ENCODE measurements around the gene IFNG.
"Not testable (repeated sequence)": the region's sequence is repeated elsewhere in the genome, so short reads cannot be mapped to it uniquely, and the experiment has no call there.

The IFNG gene

DNA sequence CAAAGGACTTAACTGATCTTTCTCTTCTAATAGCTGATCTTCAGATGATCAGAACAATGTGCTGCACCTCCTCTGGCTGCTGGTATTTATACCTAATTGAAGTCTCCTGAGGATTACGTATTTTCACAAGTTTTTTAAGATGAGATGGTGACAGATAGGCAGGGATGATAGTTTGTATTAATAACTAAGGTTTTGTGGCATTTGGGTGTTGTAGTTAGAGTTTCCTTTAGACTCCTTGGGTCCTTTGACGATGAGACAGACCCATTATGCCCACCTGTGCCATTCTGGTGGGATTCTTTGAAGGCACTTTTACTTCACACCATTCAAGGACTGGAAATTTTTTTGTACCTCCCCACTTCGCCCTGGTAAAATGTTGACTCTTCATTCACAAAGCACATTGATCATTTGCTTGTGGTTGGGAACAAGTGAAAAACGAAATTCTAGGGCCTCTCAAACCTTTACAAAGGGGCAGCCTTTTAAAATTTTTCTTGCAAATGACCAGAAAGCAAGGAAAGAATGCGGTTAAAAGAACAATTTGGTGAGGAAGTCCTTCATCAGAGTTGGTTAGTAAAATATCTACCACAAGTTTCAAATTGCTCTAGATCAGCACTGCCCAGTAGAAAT, at the start of gene IFNG:
Gene IFNG, minus strand, starts transcription at position 60 of the 624 bp plus-strand sequence. CDS start 125 bp downstream, outside the sequence.
- DNase-seq (ENCODE audit: low read depth, low spot score), result no peak

DNA sequence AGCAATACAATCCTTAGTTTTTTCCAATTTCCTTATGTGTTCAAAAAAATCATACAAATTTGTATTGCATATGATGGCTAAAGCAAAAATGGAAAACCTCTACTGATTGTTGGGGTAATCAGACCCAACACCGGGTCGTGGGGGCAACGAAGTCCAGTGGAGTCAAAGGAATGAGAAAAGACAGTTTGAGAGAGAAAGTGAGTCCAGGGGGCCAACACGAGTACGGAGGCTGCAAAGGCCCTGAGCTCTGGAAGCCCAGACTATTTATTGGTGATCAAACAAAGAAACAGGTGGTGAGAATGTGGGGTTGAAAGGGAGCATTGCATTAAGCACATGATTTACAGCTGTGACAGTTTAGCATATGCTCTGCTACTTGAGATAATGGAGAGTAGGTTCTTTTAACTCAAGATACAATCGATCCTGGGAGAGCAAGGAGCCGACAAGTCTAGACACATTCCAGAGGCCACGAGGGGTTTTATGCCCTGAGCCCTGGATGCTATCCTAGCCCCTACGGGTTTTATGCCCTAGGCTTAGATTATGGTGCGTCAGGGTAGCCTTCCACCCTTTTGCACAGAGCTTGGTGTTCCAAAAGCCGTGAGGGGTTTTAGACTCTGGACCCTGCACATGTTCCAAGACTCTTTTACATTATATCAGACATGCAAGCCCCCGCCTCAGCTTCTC, 49.6 kb upstream of the IFNG start:
- not testable (repeated sequence) for DNase-seq (ENCODE audit: low read depth, low spot score)

DNA sequence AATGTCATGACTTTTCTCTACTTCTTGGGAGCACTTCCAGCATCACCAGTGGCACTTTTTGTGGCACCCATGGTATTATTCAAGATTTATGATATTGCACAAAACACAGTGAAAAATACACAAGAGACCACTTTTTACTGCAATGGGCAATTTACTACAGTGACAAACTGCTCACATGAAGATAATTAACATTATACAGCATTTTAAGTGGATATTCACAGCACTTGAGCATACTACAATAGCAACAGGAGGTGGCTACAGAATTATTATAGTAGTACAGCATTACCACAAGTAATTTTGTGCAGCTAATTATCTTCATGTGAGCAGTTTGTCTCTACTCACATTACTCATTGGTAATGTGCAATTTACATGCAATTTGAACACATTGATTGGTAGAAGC, 47.7 kb upstream of the IFNG start:
- no peak for DNase-seq (ENCODE audit: low read depth, low spot score)

DNA sequence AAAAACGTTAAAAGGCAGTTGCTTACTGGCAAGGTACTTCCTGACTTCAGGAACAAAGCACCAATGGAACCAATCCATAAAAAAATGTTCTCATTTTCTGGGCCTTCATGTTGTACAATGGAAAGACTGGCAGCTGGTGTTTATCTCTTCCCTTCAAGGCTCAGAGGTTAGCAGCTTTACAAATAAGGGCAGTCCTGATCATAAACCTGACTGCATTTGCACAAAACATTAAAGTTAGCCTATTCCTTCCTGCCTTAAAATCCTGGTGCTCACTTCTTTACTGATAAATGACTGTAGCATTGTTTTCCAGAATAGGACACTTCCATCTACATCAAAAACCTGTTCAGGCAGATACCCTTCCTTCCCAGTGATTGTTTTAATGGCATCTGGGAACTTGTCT, 46.9 kb upstream of the IFNG start:
- no peak for DNase-seq (ENCODE audit: low read depth, low spot score)

DNA sequence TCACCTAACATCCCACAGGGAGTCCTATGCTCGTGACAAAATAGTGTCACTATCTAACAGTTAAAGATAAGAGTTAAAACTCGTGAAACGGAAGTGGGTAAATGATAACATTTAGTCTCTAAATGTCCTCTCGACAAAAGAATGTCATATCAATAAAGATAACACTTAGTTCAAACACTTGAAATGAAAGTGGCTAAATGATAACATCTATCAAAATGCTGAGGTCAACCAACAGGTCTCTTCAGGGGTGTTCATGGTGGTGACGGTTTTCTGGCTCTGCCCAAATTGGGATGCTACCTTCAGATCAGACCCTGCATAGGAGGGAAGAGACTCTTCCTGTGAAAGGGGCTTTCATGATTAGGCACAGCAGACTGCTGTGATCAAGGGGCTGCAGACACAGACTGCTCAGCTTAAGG, 43.9 kb upstream of the IFNG start:
- no peak for DNase-seq (ENCODE audit: low read depth, low spot score)

DNA sequence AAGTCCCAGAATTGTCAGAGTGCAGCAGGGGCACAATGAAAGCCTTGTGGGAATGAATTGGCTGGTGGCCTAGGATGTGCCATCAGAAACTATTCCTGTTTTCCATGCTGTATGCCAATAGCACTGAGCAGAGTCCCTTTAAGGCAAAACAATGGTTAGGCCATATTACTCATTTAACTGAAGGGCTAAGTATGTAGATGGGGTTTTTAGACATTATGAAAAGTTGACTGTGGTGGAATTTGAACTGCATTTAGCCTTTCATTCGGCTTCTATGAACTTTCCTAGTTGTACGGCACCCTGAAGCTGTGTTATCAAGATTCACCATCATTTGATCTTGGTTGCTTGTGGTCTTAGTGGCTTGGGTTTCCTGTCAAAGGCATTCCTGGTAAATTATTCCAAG, 41.3 kb upstream of the IFNG start:
- no peak for DNase-seq (ENCODE audit: low read depth, low spot score)

DNA sequence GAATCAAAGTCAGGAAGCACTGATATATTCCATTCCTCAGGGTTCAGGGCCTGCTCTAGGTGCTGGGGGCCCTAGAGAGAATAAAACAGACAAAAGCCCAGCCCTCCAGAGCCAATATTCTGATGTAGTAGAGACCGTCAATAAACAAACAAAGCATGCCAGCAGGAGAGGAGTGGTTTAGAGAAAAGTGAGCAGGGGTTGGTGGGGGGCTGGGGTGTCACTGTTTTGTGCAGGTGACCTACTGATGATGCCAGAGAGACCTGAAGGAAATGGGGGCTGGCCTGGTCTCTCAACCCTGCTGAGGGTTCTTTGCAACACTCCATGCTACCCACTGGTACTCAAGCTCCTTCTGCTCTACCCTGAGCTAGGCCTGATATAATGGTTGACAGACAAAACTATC, 39.6 kb upstream of the IFNG start:
- no peak for DNase-seq (ENCODE audit: low read depth, low spot score)

DNA sequence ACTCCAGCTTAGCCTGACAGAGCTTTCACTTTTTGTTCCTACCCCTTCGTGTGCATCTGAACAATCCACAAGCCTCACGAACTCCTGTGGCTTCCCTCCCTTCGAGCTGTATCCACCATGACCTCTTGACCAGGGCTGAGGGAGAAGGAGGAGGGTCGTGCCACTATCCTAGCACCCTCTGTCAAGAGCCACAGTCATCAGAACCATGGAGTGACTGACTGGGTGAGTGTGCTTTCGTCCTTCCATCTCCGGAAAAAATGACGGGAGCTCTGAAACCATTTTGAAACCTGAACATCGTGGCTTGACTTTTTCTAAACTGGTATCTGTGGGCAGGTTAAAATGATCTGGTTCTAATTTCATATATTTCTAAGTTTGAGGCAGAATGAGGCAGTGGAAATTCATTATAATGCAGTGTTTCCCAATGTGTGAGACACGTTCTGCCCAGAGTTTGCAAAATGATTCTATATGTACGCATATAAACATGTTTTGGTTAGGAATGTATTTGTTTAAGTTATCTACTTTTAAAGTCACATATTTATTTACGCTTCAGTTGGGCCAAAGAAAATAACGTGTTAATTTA, 39.1 kb upstream of the IFNG start:
- DNase-seq (ENCODE audit: low read depth, low spot score), result no peak

DNA sequence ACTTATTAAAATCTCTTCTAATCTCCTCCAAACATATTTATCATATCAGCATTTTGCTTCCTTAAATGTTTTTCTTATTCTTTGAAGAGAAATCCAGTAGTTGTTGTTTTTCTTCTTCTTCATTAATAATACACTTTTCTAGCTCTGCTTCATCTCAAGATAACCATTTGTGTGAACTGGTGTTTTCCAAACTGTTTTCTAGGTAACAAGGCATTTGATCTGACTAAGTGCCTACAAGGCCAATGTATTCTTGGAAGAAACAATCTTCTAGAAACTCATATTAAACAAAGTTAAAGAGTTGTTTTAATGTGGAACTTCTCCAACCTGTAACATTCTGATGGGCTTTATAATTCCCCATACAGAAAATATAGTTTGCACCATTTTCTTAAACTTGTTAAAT, 30.8 kb upstream of the IFNG start:
- no peak for DNase-seq (ENCODE audit: low read depth, low spot score)

DNA sequence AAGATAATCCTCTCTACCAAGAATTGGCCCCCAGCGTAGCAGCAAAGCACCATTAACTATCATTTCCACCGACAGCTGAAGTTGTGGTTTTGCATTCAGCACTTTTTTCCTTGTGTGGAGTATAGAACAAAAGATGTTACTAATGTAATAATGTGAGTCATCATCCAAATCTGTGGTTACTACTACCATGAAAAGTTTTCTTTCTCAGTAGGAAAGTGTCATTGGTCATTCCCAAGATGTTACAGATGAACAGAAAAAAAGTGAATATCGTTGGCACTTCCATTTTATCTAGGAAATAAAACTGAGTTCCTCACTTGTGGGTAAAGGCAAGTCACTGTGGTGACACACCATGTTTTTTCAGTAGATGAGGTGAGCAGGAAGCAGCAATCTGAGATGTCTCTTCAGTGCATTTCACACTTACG, 30.3 kb upstream of the IFNG start:
- peak; percentile 63 for DNase-seq (ENCODE audit: low read depth, low spot score)

DNA sequence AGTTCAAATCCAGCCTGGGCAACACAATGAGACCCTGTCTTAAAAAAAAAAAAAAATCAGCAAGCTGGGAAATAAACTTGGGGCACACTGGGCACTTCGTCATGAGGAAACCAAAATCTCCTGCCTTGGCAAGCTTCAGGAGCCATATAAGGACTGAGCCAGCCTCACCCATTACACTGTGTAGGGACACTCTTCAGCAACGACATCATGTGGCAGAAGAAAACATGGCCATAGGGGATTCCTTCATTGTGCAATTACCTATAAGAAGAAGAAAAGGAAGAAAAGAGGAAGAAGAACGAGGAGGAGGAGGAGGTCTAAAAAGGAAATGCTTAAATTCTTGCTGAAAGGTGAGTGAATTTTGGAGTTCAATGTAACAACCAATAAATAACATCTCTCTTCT, 26.1 kb upstream of the IFNG start:
- no peak for DNase-seq (ENCODE audit: low read depth, low spot score)

DNA sequence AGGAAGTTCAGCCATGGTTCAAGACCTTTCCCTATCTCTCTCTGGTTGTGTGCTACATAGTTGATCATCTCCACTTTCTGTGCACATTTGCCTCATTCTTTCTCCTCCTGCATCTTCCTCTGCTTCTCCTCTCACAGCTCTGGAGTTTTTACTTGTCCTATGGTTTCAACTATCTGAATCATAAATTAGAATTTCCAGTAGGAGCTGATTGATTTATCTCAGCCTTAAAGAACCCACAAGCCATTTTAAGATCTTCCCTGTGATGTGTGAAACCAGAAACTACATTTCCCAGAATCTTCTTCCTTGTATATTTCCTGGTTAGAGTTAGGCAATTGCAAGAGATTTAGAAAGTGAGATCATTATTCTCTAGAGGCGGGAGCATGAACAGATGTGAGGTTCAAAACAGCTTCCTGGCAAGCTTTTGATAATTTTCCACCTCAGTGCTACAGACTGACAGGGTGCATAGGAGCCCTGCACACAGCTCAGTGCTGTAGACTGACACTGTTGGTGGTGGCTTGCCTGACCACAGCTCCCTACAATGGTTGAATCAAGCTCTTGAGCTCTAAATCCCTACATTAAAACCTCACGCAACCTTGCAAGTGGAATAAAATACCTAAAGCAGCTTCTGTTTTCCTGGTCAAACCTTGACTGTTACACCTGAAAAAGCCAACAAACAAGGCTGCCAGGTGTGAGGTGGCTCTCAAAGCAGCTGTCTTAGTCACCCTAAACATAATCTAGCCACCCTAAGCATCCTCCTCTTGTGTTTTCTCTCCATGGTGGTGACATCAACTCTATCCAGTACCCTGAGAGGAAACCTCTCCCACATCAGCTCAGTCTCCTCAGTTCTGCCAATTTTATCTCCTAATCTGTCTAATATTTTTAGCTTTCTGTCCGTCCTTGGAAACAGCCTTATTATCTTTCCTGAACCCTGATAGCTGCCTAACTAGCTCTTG, 21.5 kb upstream of the IFNG start:
- no peak for DNase-seq (ENCODE audit: low read depth, low spot score)

DNA sequence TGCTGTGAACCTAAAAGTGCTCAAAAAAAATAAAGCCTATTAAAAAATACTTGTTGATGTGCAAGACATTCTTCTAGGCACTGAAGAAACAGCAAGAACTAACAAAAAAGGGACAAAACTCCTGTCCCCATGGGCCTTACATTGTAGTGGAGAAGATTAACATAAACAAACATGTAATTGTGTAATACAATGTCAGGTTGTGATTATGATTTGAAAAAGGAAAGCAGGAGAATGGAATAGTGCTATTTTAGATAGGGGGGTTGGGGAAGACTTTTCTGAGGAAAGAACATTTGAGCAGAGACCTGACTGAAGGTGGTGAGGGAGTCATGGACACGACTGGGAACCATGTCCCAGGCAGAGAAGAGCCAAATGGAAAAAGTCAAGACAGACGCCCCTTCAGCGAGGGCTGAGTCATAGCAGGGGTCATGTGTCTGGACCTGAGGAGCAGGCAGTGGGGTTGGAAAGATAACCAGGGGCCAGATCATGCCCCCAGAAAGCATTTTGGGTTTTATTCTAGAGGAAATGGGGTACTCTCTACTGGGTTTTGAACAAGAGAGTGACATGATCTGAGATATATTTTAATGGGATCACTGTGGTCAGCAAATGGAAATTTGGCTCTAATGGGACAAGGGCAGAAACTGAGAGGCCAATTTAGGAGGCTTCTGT, 19.4 kb upstream of the IFNG start:
- no peak for DNase-seq (ENCODE audit: low read depth, low spot score)

DNA sequence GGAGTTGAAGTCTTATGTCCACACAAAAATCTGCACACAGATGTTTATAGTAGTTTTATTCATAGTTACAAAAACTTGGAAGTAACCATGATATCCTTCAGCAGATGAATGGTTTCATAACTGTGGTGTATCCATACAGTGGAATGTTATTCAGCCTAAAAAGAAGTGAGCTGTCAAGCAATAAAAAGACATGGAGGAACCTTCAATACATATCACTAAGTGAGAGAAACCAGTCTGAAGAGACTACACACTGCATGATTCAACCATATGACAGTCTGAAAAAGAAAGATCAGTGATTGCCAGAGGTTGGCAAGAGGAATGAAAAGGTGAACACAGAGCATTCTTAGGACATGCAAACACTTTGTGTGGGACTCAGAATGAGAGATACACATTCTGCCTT, 18.6 kb upstream of the IFNG start:
- DNase-seq (ENCODE audit: low read depth, low spot score), result no peak

DNA sequence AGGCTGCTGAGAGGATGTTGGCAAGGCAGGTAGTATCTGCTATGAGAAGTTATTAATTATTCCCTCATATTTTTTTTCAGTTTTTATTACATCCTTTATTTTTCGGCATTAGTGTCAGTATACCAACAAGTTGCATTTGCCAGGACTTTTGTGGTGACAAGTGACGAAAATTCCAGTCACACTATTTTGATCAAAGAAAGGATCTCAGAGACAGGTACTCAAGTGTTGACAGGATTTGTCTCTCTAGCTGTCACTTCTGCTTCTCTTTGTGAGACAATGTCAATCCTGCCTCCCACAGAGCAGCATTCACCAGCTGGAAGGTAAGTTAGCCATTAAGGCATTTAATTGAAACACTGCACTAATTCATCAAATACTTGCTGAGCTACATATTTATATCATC, 18.0 kb upstream of the IFNG start:
- no peak for DNase-seq (ENCODE audit: low read depth, low spot score)

DNA sequence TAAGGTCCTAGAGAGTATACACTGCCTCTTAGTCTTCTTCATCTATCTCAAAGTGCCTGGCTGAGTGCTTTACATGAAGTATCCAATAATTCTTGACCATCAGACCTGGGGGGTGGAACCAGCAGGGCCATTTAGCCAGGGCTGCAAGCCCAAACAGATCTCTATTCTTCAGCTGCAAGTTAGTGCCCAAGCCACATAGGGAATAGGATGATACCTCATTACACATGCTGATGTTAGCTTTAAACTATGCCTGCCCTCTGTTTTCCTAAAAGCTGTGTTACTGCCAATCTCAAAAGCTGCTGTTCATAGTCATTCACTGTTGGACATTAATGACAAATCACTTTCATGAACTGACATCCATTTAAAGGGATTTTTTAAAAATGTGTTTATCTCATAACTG, 16.7 kb upstream of the IFNG start:
- no peak for DNase-seq (ENCODE audit: low read depth, low spot score)

DNA sequence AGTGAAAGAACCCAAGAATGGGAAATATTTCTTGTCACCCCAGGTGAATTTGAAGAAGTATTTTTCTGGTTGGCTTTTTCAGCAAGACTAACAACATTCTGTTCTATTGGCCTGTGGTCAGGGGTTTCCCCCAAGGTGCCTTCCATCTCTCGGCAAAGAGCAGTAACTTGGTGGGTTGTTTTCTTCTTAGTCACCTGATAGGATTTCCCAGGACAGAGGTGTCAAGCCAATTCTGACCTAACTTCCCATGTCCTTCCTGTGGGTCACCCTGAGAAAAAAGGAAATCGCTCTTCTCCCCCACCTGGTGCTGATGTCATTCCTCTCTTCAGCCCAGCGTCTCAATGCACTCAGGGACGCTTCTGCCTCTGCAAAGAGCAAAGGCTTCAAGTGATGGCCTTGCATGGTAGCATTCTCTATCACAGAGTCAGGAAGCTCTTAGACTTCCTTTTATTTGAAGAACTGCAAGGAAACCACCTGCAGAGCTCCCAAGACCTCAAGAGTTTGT, 16.1 kb upstream of the IFNG start:
- DNase-seq (ENCODE audit: low read depth, low spot score), result no peak

DNA sequence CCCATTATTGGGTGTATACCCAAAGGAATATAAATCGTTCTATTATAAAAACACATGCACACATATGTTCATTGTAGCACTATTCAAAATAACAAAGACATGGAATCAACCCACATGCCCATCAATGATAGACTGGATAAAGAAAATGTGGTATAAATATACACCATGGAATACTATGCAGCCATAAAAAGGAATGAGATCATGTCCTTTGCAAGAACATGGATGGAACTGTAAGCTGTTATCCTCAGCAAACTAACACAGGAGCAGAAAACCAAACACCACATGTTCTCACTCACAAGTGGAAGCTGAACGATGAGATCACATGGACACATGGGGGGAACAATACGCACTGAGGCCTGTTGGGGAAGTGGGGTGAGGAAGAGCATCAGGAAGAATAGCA, 15.2 kb upstream of the IFNG start:
- DNase-seq (ENCODE audit: low read depth, low spot score), result not testable (repeated sequence)

DNA sequence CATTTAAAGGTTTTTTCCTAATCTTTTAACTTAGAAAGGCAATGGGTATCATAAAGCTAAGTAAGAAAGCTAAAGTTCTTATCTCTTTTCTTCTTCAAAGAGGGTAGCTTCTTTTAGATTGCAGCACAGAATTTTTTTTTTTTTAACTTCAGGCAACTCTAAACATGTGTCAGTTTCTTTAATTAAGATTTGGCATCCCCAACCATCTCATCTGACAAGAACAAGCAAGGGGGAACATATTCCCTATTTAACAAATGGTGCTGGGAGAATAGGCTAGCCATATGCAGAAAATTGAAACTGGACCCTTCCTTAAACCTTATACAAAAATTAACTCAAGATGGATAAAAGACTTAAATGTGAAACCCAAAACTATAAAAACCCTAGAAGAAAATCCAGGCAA, 14.3 kb upstream of the IFNG start:
- no peak for DNase-seq (ENCODE audit: low read depth, low spot score)

DNA sequence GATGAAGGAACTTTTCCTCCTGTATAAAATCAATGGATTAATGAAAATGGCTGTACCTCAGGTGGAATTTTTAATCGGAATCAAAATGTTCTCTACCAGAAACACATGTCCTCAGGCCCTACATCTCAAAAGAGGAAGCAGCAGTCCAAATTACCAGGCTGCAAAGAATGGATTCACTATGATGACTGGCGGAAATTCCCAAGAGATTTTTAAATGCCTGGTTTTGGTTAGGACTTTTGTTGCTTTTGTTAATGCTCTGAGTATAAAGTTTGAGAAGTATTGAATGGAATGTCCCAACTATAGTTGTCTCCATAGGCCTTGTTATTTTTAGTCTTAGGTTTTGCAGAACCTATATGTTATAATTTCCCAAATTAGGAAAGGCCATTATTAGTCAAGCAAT, 11.2 kb upstream of the IFNG start:
- no peak for DNase-seq (ENCODE audit: low read depth, low spot score)

DNA sequence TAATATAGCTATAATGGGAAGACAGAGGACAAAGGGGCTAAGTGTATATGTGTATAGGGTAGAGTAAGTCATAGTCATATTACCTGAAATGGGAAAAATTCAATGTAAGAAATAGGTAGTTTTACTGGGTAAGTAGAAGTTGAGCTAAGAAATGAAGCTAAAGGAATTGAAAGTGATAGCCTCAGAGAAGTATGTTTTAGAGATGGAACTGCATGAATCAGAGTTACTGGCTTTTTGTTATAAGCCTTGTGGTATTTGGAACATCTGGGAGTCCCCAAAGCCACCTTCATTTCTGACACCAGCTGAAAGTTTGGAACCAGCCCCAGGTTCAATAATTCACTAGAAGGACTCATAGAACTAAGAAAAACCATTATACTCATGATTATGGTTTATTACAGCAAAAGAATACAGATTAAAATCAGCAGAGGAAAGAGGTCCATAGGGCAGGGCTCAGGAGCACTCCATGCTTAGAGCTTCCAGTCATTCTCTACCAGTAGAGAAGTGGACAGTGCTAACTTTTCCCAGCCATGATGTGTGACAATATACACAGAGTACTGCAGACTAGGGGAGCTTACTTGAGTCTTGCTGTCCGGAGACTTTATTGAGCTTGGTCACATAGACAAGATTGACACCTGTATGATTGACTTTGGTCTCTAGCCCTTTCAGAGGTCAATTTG, 9.8 kb upstream of the IFNG start:
- no peak for DNase-seq (ENCODE audit: low read depth, low spot score)

All from brain pericyte (primary cell).